ENCODE data around the gene SHANK3.
"Not testable (repeated sequence)": the region's sequence is repeated elsewhere in the genome, so short reads cannot be mapped to it uniquely, and the experiment has no call there.

SHANK3 gene

GRCh38 chr22:50672471-50673230 is at the start of gene SHANK3:
SHANK3 (plus strand) TSS chr22:50672823.
- DNase-seq = no peak

- DNase-seq = no peak
These were observed 48.1 kb upstream of the SHANK3 start for GRCh38 chr22:50624347-50625130.

- no peak for DNase-seq
These were observed 47.5 kb upstream of the SHANK3 start for GRCh38 chr22:50625131-50625567.

- DNase-seq = no peak
These were observed 46.9 kb upstream of the SHANK3 start for GRCh38 chr22:50625568-50626313.

GRCh38 chr22:50626314-50626849 is 46.2 kb upstream of the SHANK3 start:
- DNase-seq = no peak

GRCh38 chr22:50626850-50627641 is 45.6 kb upstream of the SHANK3 start:
- no peak for DNase-seq

- peak; percentile 73 to 75 for DNase-seq
These were observed 44.7 kb upstream of the SHANK3 start, which contains the start of gene ARSA for GRCh38 chr22:50627642-50628542. ARSA (minus strand) TSS chr22:50628152; CDS start chr22:50627779, 373 bp downstream.

GRCh38 chr22:50628543-50629134 is 44.0 kb upstream of the SHANK3 start:
- DNase-seq = no peak

GRCh38 chr22:50630376-50630775 is 42.2 kb upstream of the SHANK3 start:
- DNase-seq = no peak

- DNase-seq = no peak
These were observed 39.5 kb upstream of the SHANK3 start for GRCh38 chr22:50633086-50633485.

GRCh38 chr22:50633771-50634170 is 38.9 kb upstream of the SHANK3 start:
- DNase-seq = no peak

GRCh38 chr22:50635591-50635990 is 37.0 kb upstream of the SHANK3 start:
- DNase-seq = no peak

GRCh38 chr22:50640296-50640695 is 32.3 kb upstream of the SHANK3 start:
- not testable (repeated sequence) for DNase-seq

GRCh38 chr22:50640857-50641647 is 31.6 kb upstream of the SHANK3 start:
- DNase-seq = no peak

- no peak for DNase-seq
These were observed 30.7 kb upstream of the SHANK3 start for GRCh38 chr22:50641696-50642607.

GRCh38 chr22:50643021-50643820 is 29.4 kb upstream of the SHANK3 start:
- DNase-seq = not testable (repeated sequence)

GRCh38 chr22:50643821-50644101 is 28.9 kb upstream of the SHANK3 start:
- DNase-seq = not testable (repeated sequence)

GRCh38 chr22:50653256-50653655 is 19.4 kb upstream of the SHANK3 start:
- no peak for DNase-seq
